Stimulated activated CD4-positive, alpha-beta T cell treated with anti-CD3 and anti-CD28 coated beads, Interleukin-12 subunit alpha, Interleukin-12 subunit beta, amount 100 ng/mL, for 24 hours (primary cell): ENCODE results near the gene GNB1.
A peak's percentile ranks its signal among the peaks of the same experiment; 100 is the strongest.
"Not testable (repeated sequence)": the region's sequence is repeated elsewhere in the genome, so short reads cannot be mapped to it uniquely, and the experiment has no call there.

Experiments
- DNase-seq, 2 experiments: peaks; one replicate each; pipeline ENCODE4 v3.0.0-alpha.2; 2020; ENCODE audit warnings: low read depth in 2 of 2

Gene GNB1

DNA sequence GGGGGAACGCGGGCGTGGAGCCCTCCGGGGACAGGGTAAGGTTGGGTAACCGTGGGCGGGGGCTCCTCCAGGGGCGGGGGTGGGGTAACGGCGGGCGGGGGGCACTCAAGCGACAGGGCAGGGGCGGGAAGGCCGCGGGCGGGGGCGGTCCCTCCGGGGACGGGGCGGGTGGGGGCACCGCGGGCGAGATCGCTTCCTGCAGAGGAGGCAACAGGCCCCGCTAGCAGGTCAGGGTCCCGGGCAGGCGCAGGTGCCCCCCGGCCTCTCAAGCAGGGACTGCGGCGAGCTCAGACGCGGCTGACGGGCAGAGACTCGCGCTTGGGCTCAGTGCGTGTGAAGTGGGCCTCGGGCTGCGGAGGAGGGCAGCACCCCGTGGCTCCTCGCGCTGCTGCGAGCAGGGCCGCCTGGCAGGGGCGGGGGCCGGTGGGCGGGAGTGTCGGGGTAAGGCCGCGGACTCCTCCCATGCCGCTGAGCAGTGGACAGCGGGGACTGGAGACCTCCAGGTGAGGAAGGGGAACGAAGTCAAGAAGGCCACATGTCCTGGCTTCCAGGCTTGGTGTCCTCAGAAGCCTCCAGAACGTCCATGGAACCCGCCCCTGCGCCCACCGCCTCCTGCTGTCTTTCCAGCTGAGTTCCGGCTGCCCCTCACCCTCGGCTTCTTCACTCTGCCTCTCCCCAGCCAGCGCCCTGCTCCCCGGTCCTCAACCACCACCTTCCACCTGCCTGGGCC lies 627 bp upstream of the GNB1 start:
- peak; percentile 53 to 63 for DNase-seq

DNA sequence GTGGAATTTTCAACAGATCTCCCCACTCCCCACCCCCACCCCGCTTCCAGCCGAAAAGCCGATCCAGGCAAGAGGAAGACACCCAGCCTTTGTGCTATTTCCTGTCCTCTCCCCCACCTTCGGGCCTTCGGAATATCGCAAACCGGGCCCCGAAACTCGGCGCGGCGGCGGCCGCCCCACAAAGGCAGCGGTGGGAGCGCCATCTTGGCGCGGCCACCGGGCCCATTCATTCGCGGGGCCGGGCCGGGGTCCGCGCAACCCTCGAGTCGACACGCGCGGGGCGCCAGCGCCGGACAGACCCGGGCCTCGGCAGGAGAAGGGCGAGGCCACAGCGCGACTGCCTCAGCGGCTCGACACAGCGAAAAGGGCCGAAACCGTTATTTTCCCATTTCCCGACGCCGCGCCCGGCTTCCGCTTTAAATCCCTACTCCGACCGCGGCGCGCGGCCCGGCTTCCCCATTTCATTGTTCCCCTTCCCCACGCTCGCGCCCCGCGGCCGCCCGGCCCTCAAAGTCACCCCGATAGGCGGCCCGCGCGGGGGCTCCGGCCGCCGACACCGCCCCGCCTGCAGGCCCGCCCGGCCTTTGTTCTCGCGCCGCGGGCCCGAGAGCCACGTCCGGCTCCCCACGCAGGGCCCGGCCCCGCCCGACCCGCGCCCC lies 911 bp downstream of the GNB1 start:
- DNase-seq: peak in 1 of 2 experiments; percentile 46

DNA sequence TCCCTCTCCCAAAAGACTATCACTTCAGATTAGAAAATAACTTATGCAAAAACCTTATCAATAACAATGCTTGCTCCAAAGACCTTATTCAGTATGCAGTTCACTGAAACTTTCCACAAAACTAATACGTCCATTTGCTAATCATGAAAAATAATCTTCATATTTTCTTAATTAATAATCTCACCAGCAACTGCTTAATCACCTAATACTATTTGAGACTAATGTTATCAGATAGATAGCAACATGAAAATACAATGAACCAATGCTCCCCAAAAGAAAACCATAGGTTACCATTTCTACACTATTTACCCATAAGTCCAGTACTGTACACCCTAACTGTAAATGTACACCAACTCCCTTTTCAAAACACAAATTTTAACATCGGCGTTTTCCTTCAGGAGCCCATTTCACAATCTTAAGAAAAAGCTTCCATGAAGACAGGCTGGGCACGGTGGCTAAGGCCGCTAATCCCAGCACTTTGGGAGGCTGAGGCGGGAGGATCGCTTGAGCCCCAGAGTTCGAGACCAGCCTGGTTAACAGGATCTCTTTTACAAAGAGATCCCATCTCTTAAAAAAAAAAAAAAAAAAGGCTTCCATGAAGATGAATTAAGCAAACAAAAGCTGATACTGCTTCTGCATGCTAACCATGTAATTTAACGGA lies 1.7 kb downstream of the GNB1 start:
- DNase-seq: no peak

DNA sequence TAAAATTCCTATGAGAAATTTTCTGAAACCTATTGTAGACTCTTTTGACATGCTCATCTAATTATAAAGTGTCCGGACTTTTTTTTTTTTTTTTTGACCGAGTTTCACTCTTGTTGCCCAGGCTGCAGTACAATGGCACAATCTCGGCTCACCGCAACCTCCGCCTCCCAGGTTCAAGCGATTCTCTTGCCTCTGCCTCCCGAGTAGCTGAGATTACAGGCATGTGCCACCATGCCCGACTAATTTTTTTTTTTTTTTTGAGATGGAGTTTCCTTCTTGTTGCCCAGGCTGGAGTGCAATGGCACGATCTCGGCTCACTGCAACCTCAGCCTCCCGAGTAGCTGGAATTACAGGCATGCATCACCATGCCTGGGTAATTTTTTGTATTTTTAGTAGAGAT lies 7.0 kb downstream of the GNB1 start:
- not testable (repeated sequence) for DNase-seq

DNA sequence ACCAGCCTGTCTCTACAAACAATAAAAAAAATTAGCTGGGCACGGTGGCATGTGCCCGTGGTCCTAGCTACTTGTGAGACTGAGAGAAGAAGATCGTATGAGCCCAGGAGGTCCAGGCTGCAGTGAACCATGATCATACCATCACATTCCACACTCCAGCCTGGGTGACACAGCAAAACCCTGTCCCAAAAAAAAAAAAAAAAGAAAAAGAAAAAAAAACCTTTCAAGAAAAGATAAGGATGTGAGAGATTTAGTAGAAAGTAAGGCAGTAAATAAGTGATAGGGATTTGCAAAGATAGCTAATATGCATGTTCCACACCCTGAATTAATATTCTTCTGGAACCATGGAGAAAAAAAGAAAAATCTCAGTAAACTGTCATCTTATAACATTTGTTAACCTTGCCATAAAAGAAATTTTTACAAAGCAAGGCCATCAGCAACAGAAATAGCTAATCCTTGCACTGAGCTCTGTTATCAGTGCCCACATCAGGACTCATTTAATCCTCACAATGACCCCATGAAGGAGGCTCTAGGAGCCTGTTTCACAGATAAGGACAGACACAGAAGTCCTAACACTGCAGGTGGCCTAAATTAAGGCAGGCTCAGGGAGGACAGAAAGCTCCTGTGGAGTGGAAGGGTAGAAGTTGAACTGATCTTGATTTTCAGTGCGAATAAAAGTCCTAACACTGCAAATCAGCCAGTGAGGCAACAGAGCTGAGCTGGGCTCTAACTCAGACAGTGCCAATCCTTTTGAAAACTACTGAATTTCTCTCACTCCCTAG lies 7.6 kb downstream of the GNB1 start:
- no peak for DNase-seq

DNA sequence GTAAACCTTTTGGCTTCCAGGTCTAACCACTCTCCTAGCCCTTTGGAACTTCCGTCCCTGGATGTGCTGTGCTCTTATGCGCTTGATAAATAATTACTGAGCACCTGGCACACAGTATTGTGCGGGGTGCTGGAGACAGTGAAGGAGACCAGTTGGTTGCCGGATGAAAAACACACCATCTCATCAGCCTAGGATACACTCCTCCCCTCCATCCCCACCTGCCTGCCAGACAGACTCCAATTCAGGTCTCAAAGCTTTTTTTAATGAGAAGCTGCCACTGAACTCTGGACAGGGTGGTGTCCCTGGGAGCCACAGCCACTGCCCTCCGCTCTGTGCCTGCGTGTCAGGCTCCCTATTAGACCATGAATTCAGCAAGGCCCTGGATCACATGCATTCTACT lies 9.2 kb downstream of the GNB1 start:
- DNase-seq: no peak

DNA sequence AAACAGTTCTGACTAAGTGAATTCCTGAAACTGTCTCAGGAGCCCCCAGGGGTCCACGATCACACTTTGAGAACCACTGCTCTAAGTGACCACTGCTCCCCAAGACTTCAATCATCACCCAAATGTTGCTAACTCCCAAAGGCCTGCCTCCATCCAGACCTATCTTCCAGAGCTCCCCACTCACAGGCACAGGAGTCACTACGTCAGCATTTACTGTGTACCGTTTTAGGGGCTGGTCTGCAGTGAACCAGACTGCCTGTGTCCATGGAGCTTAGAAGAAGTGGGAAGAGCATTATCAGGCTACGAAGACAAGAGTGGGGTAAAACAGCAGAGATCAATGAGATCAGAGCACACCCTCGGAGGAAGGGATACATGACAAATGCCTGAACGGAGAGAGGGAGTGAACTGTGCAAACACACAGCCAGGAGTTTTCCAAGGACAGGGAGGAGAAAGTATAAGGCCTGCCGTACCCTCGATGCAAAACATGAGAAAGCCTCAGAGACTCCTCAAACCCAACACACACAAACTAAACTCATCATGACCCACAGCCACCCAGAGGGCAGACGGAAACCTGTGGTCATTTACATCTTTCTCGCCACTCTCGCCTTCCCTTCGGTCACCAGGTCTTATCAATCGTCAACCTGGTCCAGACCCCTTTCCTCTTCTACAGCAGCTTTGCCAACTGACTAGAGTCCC lies 10.1 kb downstream of the GNB1 start:
- DNase-seq: no peak

DNA sequence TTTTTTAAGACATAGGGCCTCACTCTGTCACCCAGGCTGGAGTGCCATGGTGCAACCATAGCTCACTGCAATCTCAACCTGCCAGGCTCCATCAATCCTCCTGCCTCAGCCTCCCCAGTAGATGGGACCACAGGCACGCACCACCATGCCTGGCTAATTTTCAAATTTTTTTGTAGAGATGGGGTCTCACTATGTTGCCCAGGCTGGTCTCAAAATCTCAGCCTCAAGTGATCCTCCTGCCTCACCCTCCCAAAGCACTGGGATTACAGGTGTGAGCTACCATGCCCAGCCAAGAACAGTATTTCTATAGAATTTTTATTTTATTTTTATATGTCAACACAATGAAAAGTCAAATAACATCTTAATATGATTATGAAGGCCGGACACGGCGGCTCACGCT lies 10.9 kb downstream of the GNB1 start:
- no peak for DNase-seq

DNA sequence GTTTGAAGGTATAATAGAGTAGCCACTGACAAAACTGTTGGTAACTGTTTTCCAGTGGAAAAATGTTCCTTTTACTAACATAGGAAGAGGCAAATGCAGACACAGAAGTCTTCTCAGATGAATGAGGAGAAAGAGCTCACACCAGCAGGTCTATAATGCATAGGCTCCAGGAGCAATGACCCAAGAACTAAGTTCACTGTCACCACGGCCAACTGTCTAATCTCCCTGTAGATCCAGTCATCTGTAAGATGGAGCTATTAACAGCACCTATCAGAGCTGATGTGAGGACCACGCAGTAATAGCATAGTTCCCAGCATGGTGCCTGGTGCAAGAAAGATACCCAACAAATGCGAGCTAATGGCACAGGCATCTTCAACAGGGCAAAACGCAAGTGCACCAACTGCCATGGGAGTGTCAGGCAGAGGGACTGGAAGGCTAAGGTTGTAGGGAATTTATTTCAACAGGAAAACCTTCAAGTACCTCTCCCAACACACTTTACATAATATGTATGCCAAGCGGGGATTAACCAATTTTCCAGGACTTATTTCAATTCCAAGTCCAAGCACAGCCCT lies 12.9 kb downstream of the GNB1 start:
- DNase-seq: no peak

DNA sequence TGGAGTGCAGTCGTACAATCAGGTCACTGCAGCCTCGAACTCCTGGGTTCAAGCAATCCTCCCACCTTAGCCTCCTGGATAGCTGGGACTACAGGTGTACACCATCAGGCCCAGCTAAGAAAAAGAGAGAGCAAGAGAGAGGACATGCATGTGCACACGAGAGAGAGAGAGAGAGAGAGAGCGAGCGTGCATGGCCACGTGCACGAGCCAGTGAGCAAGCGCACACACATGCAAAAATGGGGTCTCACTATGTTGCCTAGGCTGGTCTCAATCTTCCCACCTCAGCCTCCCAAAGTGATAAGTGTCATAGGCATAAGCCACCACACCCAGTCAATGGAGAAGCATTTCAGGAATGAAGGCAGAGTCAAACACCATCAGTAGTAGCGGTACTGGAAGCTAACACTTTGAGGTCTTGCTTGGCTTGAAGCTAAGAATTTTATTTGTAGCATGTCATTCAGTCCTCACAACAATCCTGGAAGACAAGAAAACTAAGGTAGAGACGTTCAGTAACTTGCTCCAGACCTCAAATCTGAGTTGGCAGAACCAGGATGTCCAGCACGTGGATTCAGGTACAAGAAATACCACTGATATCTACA lies 14.5 kb downstream of the GNB1 start:
- DNase-seq: no peak

DNA sequence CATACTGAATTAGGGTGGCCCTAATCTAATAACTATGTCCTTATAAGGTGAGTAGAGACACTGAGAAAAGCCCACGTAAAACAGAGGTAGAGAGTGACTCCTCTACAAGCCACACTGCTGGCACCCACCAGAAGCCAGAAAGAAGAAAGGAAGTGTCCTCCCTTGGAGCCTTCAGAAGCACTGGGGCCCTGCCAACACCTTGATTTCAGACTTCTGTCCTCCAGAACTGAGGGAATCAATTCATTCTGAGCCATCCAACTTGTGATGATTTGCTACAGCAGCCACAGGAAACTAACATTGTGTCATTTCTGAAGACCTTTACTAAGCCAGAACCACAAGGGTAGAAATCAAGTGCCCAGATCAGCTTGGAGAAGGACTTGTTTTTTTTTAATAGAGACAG lies 15.0 kb downstream of the GNB1 start:
- no peak for DNase-seq

DNA sequence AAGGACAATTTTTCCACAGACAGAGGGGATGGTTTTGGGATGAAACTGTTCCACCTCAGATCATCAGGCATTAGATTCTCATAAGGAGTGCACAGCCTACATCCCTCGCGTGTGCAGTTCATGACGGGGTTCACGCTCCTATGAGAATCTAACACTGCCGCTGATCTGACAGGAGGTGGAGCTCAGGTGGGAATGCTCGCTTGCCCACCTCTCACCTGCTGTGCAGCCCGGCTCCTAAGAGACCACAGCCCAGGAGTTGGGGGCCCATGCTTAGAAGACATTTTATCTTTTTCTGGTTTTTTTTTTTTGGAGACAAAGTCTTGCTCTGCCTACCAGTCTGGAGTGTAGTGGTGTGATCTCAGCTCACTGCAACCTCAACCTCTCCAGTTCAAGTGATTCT lies 16.0 kb downstream of the GNB1 start:
- DNase-seq: no peak

DNA sequence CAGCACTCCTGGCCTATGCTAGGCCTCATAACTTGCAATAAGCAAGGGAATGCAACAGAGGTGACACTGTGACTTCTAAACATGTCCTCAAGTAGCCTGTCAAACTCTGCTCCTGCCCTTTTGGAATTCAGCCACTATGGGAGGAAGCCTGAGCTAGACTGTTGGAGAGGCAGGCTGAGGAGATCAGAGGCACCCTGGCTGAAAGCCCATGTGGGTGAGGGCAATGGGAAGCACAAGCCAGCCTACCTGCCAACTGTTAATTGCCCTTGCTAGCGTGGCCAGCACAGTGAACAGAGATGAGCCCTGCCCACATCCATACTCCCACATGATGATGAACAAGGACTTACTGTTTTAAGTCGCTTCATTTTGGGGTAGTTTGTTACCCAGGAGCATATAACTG lies 17.7 kb downstream of the GNB1 start:
- DNase-seq: no peak

DNA sequence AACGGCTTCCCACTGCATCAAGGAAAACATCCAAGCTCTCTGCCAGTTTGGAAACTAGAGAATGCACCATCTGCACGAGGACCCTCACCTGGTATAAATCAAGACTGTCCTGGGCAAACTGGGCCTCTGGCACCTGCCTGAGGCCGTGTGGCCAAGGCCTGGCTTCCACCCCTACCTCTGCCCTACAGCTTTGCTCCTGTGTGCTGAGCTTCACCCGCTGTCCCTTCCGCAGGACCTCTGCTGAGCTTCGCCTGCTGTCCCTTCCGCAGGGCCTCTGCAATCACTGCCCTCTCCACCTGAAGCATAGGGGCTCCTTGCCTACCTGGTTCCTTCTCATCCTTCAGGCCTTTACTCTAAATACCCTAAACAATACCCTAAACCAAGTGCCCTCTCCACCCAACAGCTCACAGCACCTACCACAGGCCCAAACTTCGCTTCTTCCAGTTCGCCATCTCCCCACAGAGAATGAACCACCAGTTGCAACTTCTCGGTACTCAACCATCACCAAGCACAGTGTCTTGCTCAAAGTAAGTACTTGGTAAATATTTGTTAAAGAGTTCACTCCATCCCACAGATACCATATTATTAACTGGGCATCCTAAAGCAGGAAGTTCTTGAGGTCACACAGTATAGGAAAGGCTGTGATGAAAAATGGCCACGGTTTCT lies 18.4 kb downstream of the GNB1 start:
- no peak for DNase-seq

DNA sequence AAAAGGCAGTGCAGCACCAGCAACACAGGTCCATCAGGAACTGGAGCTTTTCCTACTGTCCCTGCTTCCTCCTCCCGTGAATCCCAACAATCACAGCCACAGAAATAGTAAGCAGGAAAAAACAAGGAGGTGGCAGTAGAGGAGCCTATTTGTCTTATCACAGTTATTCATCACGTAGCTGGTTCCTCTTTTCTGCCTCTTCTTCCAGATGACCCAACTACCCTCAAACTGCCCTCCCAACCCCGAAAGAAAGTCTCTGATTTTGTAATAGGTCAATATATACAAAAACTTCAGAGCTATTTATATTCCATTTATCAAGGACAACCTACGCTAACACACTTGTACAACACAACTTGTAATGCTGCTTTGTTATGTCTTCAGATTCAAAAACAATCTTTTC lies 21.4 kb downstream of the GNB1 start:
- DNase-seq: no peak

DNA sequence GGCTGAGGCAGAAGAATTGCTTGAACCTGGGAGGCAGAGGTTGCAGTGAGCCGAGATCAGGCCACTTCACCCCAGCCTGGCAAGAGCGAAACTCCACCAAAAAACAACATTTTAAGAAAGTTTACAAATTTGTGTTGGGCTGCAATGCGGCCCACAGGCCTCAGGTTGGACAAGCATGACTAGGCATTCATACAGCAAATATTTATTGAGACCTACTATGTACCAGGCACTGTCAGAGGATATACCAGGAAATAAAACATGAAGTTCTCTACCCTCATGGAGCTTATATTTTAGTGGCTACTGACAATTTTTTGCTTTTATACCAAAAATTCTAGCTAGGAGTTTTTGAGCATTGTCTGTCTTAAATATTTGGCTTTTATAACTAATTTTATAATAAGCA lies 23.7 kb downstream of the GNB1 start:
- DNase-seq: no peak

DNA sequence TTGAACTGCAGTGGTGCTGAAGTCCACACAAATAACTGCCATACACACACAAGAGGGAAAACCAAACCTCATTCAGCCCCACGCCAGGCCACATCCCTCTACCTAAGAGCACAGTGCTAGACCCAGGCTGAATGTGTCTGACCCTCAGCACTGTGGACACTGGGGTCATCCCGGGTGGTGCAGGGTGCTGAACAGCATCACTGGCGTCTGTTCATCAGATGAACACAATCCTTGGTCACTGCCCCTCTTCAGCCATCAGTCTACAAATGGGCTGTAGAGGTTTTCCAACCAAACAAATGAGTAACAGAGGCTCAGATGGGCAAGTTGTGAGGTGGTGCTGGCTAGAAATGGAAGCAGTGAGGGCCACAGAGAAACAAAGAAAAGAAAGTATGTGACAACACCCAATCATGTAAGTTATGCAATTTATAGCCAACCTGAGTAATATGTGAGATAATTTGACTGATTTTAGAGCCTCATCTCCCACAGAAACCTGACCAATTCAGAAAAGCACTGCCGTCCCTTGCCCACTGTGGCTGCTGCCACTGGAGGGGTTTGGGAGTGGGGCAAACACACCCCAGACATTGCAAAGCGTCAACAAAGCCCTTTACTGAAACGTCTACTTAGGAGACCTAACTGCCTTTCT lies 27.9 kb downstream of the GNB1 start:
- DNase-seq: no peak

DNA sequence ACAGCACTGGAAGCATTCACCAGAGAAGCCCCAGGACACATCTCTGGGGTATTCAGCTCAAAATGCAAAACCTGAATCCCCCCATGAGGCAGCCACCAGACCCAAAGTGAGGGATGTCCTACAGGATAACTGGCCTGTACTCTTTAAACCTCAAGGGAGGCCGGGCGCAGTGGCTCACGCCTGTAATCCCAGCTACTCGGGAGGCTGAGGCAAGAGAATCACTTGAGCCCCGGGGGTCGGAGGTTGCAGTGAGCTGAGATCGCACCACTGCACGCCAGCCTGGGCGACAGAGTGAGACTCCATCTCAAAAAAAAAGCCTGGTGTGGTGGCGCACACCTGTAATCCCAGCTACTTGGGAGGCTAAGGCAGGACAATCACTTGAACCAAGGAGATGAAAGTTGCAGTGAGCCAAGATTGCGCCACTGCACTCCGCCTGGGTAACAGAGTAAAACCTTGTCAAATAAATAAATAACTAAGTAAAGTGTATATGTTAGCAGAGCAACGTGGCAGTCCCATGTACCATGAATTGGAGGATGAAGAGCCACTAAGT lies 29.1 kb downstream of the GNB1 start:
- not testable (repeated sequence) for DNase-seq

DNA sequence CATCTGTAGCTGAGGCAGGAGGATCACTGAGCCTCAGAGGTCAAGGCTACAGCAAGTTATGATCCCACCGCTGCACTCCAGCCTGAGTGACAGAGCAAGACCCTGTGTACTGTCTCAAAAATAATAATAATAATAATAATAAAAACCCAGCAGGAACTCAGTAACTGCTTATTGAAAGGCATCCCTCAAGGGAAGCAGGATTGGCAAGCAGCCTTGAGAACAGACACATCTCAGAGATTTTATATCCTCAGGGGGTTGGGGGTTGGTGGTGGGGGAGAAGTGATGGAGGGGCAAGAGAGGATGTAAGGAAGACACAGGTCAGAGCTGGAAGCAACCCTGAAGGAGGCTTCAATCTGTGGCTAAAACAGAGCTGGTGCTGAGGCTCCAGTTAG lies 29.6 kb downstream of the GNB1 start:
- DNase-seq: no peak
